Right cardiac atrium (tissue), 5 donors: Measurements from ENCODE around the gene MVB12B. TPM values are rescaled to one million over a fixed set of nuclear protein-coding genes. Genes with fewer than 3 reads are reported as not detected.
A peak's percentile ranks its signal among the peaks of the same experiment; 100 is the strongest.

Experiments
- ATAC-seq, 2 donors: fragments of 200-7000 bp; cut with Tn5 transposase; one replicate each; pipeline versions ENCODE4 v1.8.0 to v1.9.1; 2020; ENCODE audit warnings: moderate library complexity in 2 of 2, mild to moderate bottlenecking in 1 of 2
- DNase-seq, 3 donors: peaks; one replicate each; pipeline ENCODE4 v3.0.0-alpha.2; 2020
- H3K27ac ChIP-seq: one replicate; pipeline ENCODE4 v1.5.1; 2013; ENCODE audit warnings: mild to moderate bottlenecking, low read length, control low read depth, moderate library complexity
- H3K27me3 ChIP-seq: one replicate; pipeline ENCODE4 v1.6.1; 2013; ENCODE audit not compliant: control insufficient read depth, insufficient read depth
- H3K4me1 ChIP-seq: one replicate; pipeline ENCODE4 v1.6.1; 2013; ENCODE audit warnings: low read length; ENCODE audit not compliant: control insufficient read depth, insufficient read depth
- H3K4me3 ChIP-seq: one replicate; pipeline ENCODE4 v1.5.1; 2013; ENCODE audit warnings: low read length, control low read depth
- H3K9me3 ChIP-seq: one replicate; pipeline ENCODE4 v1.6.1; 2013; ENCODE audit warnings: low read length; ENCODE audit not compliant: control insufficient read depth
- WGBS: extraction: QIAGEN DNeasy Blood & Tissue Kit; methylation state at CpG from one replicate; pipeline ENCODE4 v1.1.7; 2013; 5-methylcytosine and 5-hydroxymethylcytosine counted together
- intact Hi-C, 4 donors: fragments of 100-400 bp; cut with DNase I; formaldehyde crosslinking; loops; one replicate each; pipeline versions ENCODE4 v1.11.0 to v1.14.0; 2022 to 2023
- polyA plus RNA-seq: library from polyadenylated mRNA; stranded (reverse); fragments of 200-250 nt; gene quantifications from one replicate; pipeline ENCODE4 v1.2.3, GENCODE V29; 2013
- total RNA-seq, 4 donors: library from RNA; stranded (reverse); fragmentation: NEBNext Ultra II Directional; extraction: Animal tissue kit (Norgen Biotek cat#: 25700); gene quantifications; one replicate each; pipeline ENCODE4 v1.2.1, GENCODE V29; 2021
- donor health status: healthy with polysubstance abuse.
- donor health status: DM: no; HTN: yes; CAD: no.
- donor health status: DM: no; HTN: no; CAD: no.
- donor health status: DM: no; HTN: yes; CAD: no; lungs with severe emphysema.
- donor health status: DM: yes; HTN: yes; CAD: no.

MVB12B gene
- total and polyA plus RNA-seq, 5 donors: 5.8 to 12.8 (median 12.0) TPM

GRCh38 chr9:126334721-126335621, 8.3 kb downstream of the MVB12B start:
- Histone ChIP-seq H3K9me3 (no peaks in the 10 kb centered on the region), H3K27me3 (no peaks in the 10 kb centered on the region), H3K4me1 (peaks cover 15% of the 10 kb centered on the region), H3K27ac (peak overlapping the region; percentile 54), H3K4me3 (no peak overlapping the region)
- ATAC-seq: peak; percentile 60 to 79
- DNase-seq: no peak
- WGBS: 43% methylated on average over 8 of the region's 8 CpGs
- intact Hi-C loops: no loop called here

GRCh38 chr9:126335837-126336735, 9.5 kb downstream of the MVB12B start:
- DNase-seq: peak in 2 of 3 donors; percentile 60 to 63
- intact Hi-C loops: no loop called here
- ATAC-seq: peak in 1 of 2 donors; percentile 11
- Histone ChIP-seq H3K27ac (no peak overlapping the region), H3K4me1 (peaks cover 15% of the 10 kb centered on the region), H3K27me3 (no peaks in the 10 kb centered on the region), H3K9me3 (no peaks in the 10 kb centered on the region), H3K4me3 (no peak overlapping the region)
- 85% methylated on average over 19 of the region's 19 CpGs for WGBS

DNA sequence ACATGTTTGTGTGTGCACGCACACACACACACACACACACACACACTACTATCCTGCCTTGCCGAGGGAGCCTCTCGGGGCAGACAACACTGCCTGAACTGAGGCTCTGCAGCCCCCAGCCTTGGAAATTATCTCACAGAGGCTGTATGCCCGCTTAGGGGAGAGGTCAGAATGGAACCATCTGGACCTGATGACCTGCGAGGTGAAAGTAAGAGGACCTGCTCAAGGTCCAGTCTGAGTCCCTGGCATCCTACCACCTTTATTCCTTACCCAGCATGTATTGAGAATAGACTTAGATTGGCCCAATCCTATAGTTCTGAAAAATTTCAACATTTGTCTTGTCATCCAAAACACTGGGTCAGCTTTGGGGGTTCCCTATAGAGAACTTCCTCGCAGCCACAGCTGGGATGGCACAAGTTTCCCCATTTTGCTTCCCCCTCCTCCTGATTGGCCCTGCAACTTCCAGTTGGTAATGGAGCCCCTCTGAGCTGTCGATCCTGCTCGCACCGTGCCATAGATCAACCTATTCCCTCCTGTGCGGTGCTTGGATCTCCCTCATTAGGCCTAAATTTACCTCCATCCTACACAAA, 10.2 kb downstream of the MVB12B start:
- Histone ChIP-seq H3K27ac (no peak overlapping the region), H3K4me3 (no peak overlapping the region), H3K27me3 (no peaks in the 10 kb centered on the region), H3K4me1 (peaks cover 15% of the 10 kb centered on the region), H3K9me3 (no peaks in the 10 kb centered on the region)
- 81% methylated on average over 10 of the region's 10 CpGs for WGBS
- DNase-seq: no peak
- ATAC-seq: no peak
- intact Hi-C loops: no loop called here

DNA sequence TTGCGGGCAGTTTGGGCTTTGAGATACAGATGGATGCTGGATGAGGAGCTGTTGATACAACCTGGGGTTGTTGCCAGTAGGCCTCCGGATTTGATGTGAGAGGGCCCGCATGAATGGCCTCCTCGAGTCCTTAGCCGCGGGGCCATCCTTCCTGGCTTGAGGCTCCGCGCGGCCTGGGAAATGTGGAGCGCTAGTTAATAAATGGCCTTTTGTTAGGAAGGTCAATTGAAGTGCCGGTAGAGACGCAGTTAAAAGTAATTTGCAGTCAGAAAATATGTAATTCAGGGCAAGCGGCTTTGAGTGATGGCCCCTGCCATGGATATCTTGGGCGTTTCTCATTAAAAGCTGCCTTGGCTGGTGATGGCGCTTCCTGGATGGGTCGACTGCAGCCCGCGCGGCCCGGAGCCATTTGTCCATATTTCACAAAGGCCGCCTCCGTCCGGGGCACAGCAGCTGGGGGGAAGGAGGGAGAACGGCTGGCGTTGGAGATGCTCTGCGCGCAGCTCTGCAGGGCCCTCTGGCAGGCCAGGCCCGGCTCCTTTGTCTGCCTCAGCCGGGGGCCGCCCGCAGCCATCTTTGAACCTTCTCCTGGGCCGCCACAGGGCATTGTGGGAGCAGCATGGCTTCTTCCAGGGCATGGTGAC, 11.2 kb downstream of the MVB12B start:
- intact Hi-C loops: no loop called here
- Histone ChIP-seq H3K9me3 (no peaks in the 10 kb centered on the region), H3K4me1 (peaks cover 13% of the 10 kb centered on the region), H3K4me3 (no peak overlapping the region), H3K27me3 (no peaks in the 10 kb centered on the region), H3K27ac (no peak overlapping the region)
- DNase-seq (no peak), ATAC-seq (no peak)
- WGBS: 85% methylated on average over 32 of the region's 32 CpGs

DNA sequence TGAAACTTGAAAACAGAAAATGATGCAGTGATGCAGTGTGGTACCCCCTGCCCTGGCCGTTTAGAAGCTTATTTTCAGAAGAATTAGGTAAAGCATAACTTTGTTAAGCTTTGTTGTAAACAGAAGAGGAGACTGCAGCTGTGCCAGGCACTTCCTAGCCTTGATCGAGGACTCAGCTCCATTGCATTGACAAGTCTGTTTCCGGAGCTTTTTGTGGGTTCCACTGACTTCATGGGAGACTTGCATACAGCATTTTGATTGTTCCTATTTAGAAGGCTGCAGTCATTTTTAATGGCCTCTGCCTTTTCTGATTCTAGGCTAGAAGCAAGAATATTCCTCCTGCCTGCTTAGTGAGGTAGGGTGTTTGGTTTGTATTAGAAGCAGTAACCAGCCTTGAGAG, 12.3 kb downstream of the MVB12B start:
- no peak overlapping the region for H3K27ac ChIP-seq
- DNase-seq: no peak
- no peaks in the 10 kb centered on the region for H3K9me3 ChIP-seq
- H3K4me3 ChIP-seq: no peak overlapping the region
- H3K27me3 ChIP-seq: no peaks in the 10 kb centered on the region
- 61% methylated on average over 3 of the region's 3 CpGs for WGBS
- ATAC-seq: no peak
- peaks cover 13% of the 10 kb centered on the region for H3K4me1 ChIP-seq
- intact Hi-C loops: no loop called here

- no peaks in the 10 kb centered on the region for H3K4me1 ChIP-seq
- no peak overlapping the region for H3K4me3 ChIP-seq
- ATAC-seq: no peak
- 83% methylated on average over 4 of the region's 4 CpGs for WGBS
- H3K27me3 ChIP-seq: no peaks in the 10 kb centered on the region
- H3K9me3 ChIP-seq: no peaks in the 10 kb centered on the region
- no peak overlapping the region for H3K27ac ChIP-seq
- intact Hi-C loops: no loop called here
- DNase-seq: no peak
Measured at GRCh38 chr9:126341426-126341825, 14.8 kb downstream of the MVB12B start.

- H3K27ac ChIP-seq: no peak overlapping the region
- DNase-seq: no peak
- no peaks in the 10 kb centered on the region for H3K27me3 ChIP-seq
- WGBS: 96% methylated on average over 4 of the region's 4 CpGs
- no peak for ATAC-seq
- no peaks in the 10 kb centered on the region for H3K9me3 ChIP-seq
- H3K4me1 ChIP-seq: no peaks in the 10 kb centered on the region
- intact Hi-C loops: no loop called here
- no peak overlapping the region for H3K4me3 ChIP-seq
Measured at GRCh38 chr9:126341902-126342301, 15.3 kb downstream of the MVB12B start.

DNA sequence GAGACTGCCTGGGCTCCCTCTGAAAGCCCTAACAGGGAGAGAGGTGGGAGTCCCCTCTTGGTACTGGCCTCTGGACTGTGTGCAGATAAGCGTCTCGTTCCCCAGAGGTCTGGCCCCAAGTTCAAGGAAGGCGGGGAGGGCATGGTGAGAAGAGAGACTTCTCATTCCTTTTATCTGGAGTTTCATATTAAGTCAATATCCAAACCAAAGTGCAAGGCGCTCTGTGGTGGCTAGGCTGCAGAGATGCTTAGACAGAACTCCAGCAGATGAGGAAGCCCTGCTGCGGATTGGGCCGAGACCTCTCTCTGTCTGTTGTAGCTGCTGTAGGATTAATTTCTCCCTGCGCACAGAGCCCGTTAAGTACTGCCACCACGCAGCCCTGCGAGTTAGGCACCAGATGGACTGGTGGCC, 16.0 kb downstream of the MVB12B start:
- Histone ChIP-seq H3K27me3 (no peaks in the 10 kb centered on the region), H3K4me1 (no peaks in the 10 kb centered on the region), H3K4me3 (no peak overlapping the region), H3K9me3 (no peaks in the 10 kb centered on the region), H3K27ac (no peak overlapping the region)
- 84% methylated on average over 10 of the region's 10 CpGs for WGBS
- ATAC-seq (no peak), DNase-seq (no peak)
- intact Hi-C loops: no loop called here

- no peaks in the 10 kb centered on the region for H3K9me3 ChIP-seq
- ATAC-seq (no peak), DNase-seq (no peak)
- no peak overlapping the region for H3K4me3 ChIP-seq
- no peak overlapping the region for H3K27ac ChIP-seq
- 91% methylated on average over 6 of the region's 6 CpGs for WGBS
- H3K27me3 ChIP-seq: no peaks in the 10 kb centered on the region
- H3K4me1 ChIP-seq: no peaks in the 10 kb centered on the region
- intact Hi-C loops: no loop called here
Measured at GRCh38 chr9:126343271-126343700, 16.7 kb downstream of the MVB12B start.

DNA sequence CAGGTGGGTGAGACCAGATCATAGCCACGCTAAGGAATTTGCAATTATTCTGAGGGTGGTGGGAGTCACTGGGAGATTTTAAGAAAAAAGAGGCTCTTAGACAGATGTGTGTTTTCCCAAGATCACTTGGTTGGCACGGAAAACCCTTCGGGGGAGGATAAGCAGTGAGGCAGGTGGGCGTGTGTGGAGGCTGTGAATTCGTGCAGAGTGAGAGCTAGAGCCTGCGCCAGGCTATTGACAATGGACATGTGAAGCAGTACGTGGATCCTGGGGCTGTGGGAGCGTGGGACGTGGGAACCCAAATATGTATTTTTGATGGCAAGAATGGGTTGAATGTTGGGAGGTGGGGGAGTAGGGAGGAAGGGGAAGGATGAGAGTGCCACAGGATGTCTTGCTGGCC, 19.4 kb downstream of the MVB12B start:
- 93% methylated on average over 9 of the region's 9 CpGs for WGBS
- no peaks in the 10 kb centered on the region for H3K27me3 ChIP-seq
- ATAC-seq (no peak), DNase-seq (no peak)
- no peaks in the 10 kb centered on the region for H3K4me1 ChIP-seq
- no peaks in the 10 kb centered on the region for H3K9me3 ChIP-seq
- H3K27ac ChIP-seq: no peak overlapping the region
- H3K4me3 ChIP-seq: no peak overlapping the region
- intact Hi-C loops: no loop called here
